CD4-positive, alpha-beta memory T cell (primary cell): ENCODE measurements around the gene STK24. TPM values are rescaled to one million over a fixed set of nuclear protein-coding genes. Genes with fewer than 3 reads are reported as not detected.

Source experiments
- CTCF ChIA-PET: fragments of 350-600 bp; sonication (Branson Sonifier 250); formaldehyde crosslinking; loops from one replicate; lab custom pipeline; 2021; ENCODE audit warnings: inconsistent platforms; ENCODE audit not compliant: partially characterized antibody; lab: Charles Lee
- POLR2A ChIA-PET: fragments of 350-600 bp; sonication (Branson Sonifier 250); formaldehyde crosslinking; loops from one replicate; lab custom pipeline; 2021; ENCODE audit not compliant: partially characterized antibody; lab: Charles Lee
- DNase-seq, 5 donors: peaks; one replicate each; pipeline versions ENCODE4 v3.0.0 to v3.0.0-alpha.2; 2020 to 2022; ENCODE audit warnings: mixed read lengths in 1 of 5
- H3K27ac ChIP-seq: one replicate; pipeline ENCODE4 v1.7.0; 2013; ENCODE audit warnings: low read depth, low read length
- H3K27me3 ChIP-seq: 2 replicates; pipeline ENCODE4 v1.7.0; 2013; ENCODE audit warnings: mild to moderate bottlenecking, low read length, moderate library complexity; ENCODE audit not compliant: insufficient read depth
- H3K36me3 ChIP-seq: 2 replicates; pipeline ENCODE4 v1.7.0; 2013; ENCODE audit warnings: mild to moderate bottlenecking, low read length, moderate library complexity; ENCODE audit not compliant: insufficient read depth
- H3K4me1 ChIP-seq: 2 replicates; pipeline ENCODE4 v1.7.0; 2013; ENCODE audit warnings: mild to moderate bottlenecking, low read length, moderate library complexity; ENCODE audit not compliant: insufficient read depth
- H3K4me3 ChIP-seq, 2 donors: one replicate each; pipeline ENCODE4 v1.7.0; 2013; ENCODE audit warnings: low read length in 2 of 2, mild to moderate bottlenecking in 1 of 2
- H3K9me3 ChIP-seq, 2 donors: one replicate each; pipeline ENCODE4 v1.7.0; 2013; ENCODE audit warnings: low read length in 2 of 2, control low read depth in 1 of 2; ENCODE audit not compliant: control insufficient read depth in 1 of 2
- H3K27ac Mint-ChIP-seq, 7 donors: one replicate each; pipeline ENCODE4 v1.8.0; 2020 to 2021; ENCODE audit warnings: mixed read lengths in 7 of 7, mild to moderate bottlenecking in 6 of 7, inconsistent platforms in 3 of 7, moderate library complexity in 3 of 7
- H3K27me3 Mint-ChIP-seq, 2 donors: one replicate each; pipeline ENCODE4 v1.8.0; 2020 to 2021; ENCODE audit warnings: mixed read lengths in 2 of 2
- H3K36me3 Mint-ChIP-seq, 2 donors: one replicate each; pipeline ENCODE4 v1.8.0; 2020 to 2021; ENCODE audit warnings: mixed read lengths in 2 of 2, inconsistent platforms in 1 of 2, mild to moderate bottlenecking in 1 of 2
- H3K4me1 Mint-ChIP-seq, 4 donors: one replicate each; pipeline ENCODE4 v1.8.0; 2020 to 2021; ENCODE audit warnings: mixed read lengths in 4 of 4, mild to moderate bottlenecking in 1 of 4
- H3K4me3 Mint-ChIP-seq, 8 donors: one replicate each; pipeline ENCODE4 v1.8.0; 2020 to 2021; ENCODE audit warnings: mixed read lengths in 8 of 8, mild to moderate bottlenecking in 7 of 8, moderate library complexity in 6 of 8, inconsistent platforms in 3 of 8
- H3K9me3 Mint-ChIP-seq, 8 donors: one replicate each; pipeline ENCODE4 v1.8.0; 2020 to 2021; ENCODE audit warnings: mixed read lengths in 8 of 8, mild to moderate bottlenecking in 5 of 8, inconsistent platforms in 3 of 8, moderate library complexity in 1 of 8
- intact Hi-C: fragments of 100-400 bp; cut with micrococcal nuclease; formaldehyde crosslinking; loops from one replicate; pipeline ENCODE4 v1.15.1; 2023
- polyA plus RNA-seq, 2 donors: library from polyadenylated mRNA; unstranded; fragments of 300-500 nt; fragmentation: Illumina TruSeq; gene quantifications; one replicate each; pipeline ENCODE4 v1.2.3, GENCODE V29; 2021
- total RNA-seq, 2 experiments: library from RNA; stranded (reverse); gene quantifications; one replicate each; pipeline ENCODE4 v1.2.3, GENCODE V29; 2021

STK24 gene
- total and polyA plus RNA-seq, 4 experiments from 2014 or later = 24.2 to 147 (median 118) TPM

DNA sequence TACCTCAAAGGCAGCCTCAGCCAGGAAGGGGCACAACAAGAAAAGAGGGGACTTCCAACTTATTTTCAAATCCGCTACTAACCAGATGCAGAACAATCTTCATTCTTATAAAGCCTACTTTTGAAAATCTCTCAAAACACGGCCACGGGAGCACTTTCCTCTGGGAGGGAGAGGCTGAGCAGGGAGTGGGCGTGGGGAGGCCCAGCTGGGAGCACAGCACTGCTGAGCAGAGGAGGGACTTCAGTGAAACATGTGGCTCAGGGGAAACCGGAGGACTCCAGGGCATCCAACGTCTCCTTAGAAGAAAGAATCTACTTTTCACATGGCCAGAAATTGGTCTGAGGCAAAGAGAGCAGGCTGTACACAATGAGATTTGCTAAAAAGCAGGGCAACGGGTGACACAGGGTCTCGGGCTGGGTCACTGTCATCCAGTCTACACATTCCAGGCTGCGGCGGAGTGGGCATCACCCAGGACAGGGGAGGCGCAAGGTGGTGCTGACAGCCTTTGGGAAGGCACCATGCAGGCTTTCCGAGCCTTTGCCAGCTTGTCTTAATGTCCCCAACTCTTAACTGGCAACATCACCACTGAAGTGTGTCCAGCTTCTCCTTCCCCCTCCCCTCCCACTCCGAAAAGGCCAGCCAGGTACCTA is 117.1 kb downstream of the STK24 start:
- POLR2A ChIA-PET = no interaction called here
- Mint-ChIP-seq H3K36me3 (peaks cover 47 to 78% of the 10 kb centered on the region in 2 donors), H3K9me3 (no peaks in the 10 kb centered on the region), H3K4me1 (peaks cover 3 to 17% (median 10%) of the 10 kb centered on the region in 4 donors), H3K27ac (peak overlapping the region in 4 of 7 donors; percentile 42 to 68 (median 60)), H3K4me3 (peak overlapping the region in 1 of 8 donors; percentile 15), H3K27me3 (no peaks in the 10 kb centered on the region)
- no peak overlapping the region for H3K27ac ChIP-seq
- intact Hi-C loops = no loop called here
- CTCF ChIA-PET = interaction anchor here (0.6 kb wide), 1 partner anchor 611 kb away, joined by 3 read pairs; no protein-coding TSS in a partner anchor
- H3K4me3 ChIP-seq = no peak overlapping the region
- H3K27me3 ChIP-seq = no peaks in the 10 kb centered on the region
- no peaks in the 10 kb centered on the region for H3K9me3 ChIP-seq
- peaks cover 80% of the 10 kb centered on the region for H3K36me3 ChIP-seq
- H3K4me1 ChIP-seq = no peaks in the 10 kb centered on the region
- no peak for DNase-seq

DNA sequence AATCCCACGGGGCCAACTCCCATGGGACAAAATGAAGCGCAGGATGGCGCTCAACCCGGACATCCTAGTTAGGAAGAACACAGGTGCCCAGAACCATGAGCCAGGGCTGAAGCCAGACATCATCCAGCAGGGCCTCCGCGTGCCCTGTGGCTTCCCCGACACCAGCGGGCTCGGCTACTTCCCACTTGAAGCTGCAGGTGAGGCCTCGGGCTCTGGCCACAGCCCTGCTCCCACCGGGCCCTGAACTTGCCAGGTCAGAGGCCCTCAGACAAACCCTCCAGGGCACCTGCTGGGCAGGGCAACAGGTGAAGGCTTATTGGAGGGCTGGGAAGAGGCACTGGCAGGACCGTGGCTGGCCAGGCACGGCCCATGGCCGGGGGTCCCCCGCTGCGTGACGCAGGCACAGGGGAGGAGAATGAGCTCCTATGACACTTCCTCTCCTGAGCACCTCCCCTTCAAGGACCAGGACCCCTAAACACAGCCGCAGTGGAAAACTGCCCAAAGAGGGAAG is 117.7 kb downstream of the STK24 start:
- peaks cover 53 to 84% of the 10 kb centered on the region in 2 donors for H3K36me3 Mint-ChIP-seq
- Histone ChIP-seq H3K27me3 (no peaks in the 10 kb centered on the region), H3K9me3 (no peaks in the 10 kb centered on the region), H3K36me3 (peaks cover 86% of the 10 kb centered on the region), H3K4me3 (no peak overlapping the region), H3K27ac (no peak overlapping the region), H3K4me1 (no peaks in the 10 kb centered on the region)
- CTCF ChIA-PET = interaction anchor here (0.6 kb wide), 1 partner anchor 612 kb away, joined by 3 read pairs; no protein-coding TSS in a partner anchor
- peaks cover 3 to 20% (median 10%) of the 10 kb centered on the region in 4 donors for H3K4me1 Mint-ChIP-seq
- POLR2A ChIA-PET = no interaction called here
- H3K27ac Mint-ChIP-seq = peak overlapping the region in 5 of 7 donors; percentile 30 to 65 (median 42)
- no peaks in the 10 kb centered on the region for H3K27me3 Mint-ChIP-seq
- H3K9me3 Mint-ChIP-seq = no peaks in the 10 kb centered on the region
- H3K4me3 Mint-ChIP-seq = peak overlapping the region in 1 of 8 donors; percentile 15
- intact Hi-C loops = no loop called here
- DNase-seq = no peak

DNA sequence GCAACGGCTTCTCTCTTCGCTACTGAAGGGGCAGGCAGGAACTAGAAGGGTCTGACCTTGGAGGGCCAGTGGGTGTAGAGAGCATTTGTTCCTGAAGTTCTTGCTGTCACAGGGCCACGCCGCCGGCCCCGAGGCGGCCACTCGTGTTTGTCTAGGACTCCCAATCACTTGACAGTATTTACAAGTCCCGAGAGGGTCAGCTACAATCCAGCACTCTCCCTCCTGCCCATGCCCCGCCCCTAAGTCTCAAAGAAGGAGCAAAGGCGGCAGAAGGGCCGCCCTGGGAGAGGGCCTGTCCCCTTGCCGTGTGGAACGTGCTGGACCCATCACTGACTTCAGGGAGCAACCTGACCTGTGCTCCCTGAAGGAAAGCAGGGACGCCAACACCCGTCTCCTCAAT is 118.5 kb downstream of the STK24 start:
- Mint-ChIP-seq H3K9me3 (no peaks in the 10 kb centered on the region), H3K27ac (peak overlapping the region in 3 of 7 donors; percentile 10 to 65 (median 36)), H3K36me3 (peaks cover 54 to 85% of the 10 kb centered on the region in 2 donors), H3K4me1 (peaks cover 3 to 18% (median 9%) of the 10 kb centered on the region in 4 donors), H3K27me3 (no peaks in the 10 kb centered on the region), H3K4me3 (no peak overlapping the region)
- no peak overlapping the region for H3K27ac ChIP-seq
- no peaks in the 10 kb centered on the region for H3K27me3 ChIP-seq
- POLR2A ChIA-PET = no interaction called here
- no peaks in the 10 kb centered on the region for H3K9me3 ChIP-seq
- H3K4me3 ChIP-seq = no peak overlapping the region
- intact Hi-C loops = no loop called here
- no peaks in the 10 kb centered on the region for H3K4me1 ChIP-seq
- CTCF ChIA-PET = interaction anchor here (1.3 to 1.6 kb wide), 2 partner anchors 10 to 195 kb away, joined by 4 to 7 read pairs; no protein-coding TSS in a partner anchor
- peaks cover 86% of the 10 kb centered on the region for H3K36me3 ChIP-seq
- DNase-seq = no peak

DNA sequence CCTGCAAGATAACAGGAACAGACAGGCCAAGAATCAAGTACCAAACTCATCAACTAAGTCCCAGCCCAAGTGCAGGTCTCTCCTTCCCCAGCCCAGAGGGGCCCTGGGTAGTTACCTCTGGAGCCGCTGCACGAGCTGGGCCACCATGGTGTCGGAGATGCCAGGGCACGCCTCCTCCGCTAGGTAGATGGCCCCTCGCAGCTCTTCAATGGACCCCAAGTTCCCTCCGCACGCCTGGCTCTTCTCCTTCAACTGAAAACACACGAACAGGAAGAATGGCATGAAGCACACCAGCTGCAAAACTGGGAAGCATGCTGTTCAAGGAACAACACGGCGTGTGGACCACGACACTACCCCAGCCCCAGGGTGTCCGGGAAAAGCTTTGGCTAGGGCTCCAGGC is 119.9 kb downstream of the STK24 start:
- Mint-ChIP-seq H3K9me3 (no peaks in the 10 kb centered on the region), H3K27me3 (no peaks in the 10 kb centered on the region), H3K27ac (peak overlapping the region in 2 of 7 donors; percentile 66 to 70), H3K4me1 (peaks cover 2 to 5% (median 3%) of the 10 kb centered on the region in 4 donors), H3K4me3 (no peak overlapping the region), H3K36me3 (peaks cover 51 to 84% of the 10 kb centered on the region in 2 donors)
- no peaks in the 10 kb centered on the region for H3K4me1 ChIP-seq
- H3K27ac ChIP-seq = no peak overlapping the region
- no peaks in the 10 kb centered on the region for H3K27me3 ChIP-seq
- no peak for DNase-seq
- no peak overlapping the region for H3K4me3 ChIP-seq
- ChIA-PET POLR2A (interaction anchor here (1.2 kb wide), 1 partner anchor 19 kb away, joined by 3 read pairs; no protein-coding TSS in a partner anchor), CTCF (interaction anchor here (0.7 to 2.0 kb wide), 7 partner anchors 9 to 400 kb away, joined by 3 to 11 read pairs (median 4); no protein-coding TSS in a partner anchor)
- intact Hi-C loops = no loop called here
- peaks cover 84% of the 10 kb centered on the region for H3K36me3 ChIP-seq
- no peaks in the 10 kb centered on the region for H3K9me3 ChIP-seq

DNA sequence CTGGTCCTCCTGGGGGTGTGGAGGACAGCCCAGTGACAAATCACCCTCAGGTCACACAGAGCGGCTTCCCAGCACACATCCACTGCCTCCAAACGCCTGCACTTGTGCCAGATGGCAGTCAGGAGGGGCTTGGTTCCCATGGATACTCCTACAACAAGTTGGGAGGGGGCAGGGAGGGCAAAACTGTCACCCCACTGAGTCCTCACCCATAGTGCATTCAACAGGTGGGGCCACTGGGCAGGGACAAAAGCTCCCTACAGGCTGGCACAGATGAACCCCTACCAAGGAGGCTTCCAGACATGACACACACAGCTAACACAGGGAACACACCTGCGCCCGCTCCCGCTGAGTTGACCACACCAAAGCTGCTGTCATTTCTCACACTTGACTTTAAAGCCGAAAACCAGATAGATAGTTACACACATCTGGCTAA is 120.5 kb downstream of the STK24 start:
- Mint-ChIP-seq H3K36me3 (peaks cover 55 to 86% of the 10 kb centered on the region in 2 donors), H3K27me3 (no peaks in the 10 kb centered on the region), H3K27ac (peak overlapping the region in 3 of 7 donors; percentile 50 to 70 (median 66)), H3K4me3 (no peak overlapping the region), H3K9me3 (no peaks in the 10 kb centered on the region), H3K4me1 (peaks cover 7 to 10% (median 8%) of the 10 kb centered on the region in 4 donors)
- no peaks in the 10 kb centered on the region for H3K9me3 ChIP-seq
- ChIA-PET CTCF (interaction anchor here (1.1 to 2.6 kb wide), 5 partner anchors 8 to 196 kb away, joined by 4 to 11 read pairs (median 6); no protein-coding TSS in a partner anchor), POLR2A (interaction anchor here (1.2 kb wide), 1 partner anchor 20 kb away, joined by 3 read pairs; no protein-coding TSS in a partner anchor)
- intact Hi-C loops = no loop called here
- H3K27ac ChIP-seq = no peak overlapping the region
- no peak overlapping the region for H3K4me3 ChIP-seq
- DNase-seq = no peak
- peaks cover 84% of the 10 kb centered on the region for H3K36me3 ChIP-seq
- H3K4me1 ChIP-seq = peaks cover 5% of the 10 kb centered on the region
- no peaks in the 10 kb centered on the region for H3K27me3 ChIP-seq

DNA sequence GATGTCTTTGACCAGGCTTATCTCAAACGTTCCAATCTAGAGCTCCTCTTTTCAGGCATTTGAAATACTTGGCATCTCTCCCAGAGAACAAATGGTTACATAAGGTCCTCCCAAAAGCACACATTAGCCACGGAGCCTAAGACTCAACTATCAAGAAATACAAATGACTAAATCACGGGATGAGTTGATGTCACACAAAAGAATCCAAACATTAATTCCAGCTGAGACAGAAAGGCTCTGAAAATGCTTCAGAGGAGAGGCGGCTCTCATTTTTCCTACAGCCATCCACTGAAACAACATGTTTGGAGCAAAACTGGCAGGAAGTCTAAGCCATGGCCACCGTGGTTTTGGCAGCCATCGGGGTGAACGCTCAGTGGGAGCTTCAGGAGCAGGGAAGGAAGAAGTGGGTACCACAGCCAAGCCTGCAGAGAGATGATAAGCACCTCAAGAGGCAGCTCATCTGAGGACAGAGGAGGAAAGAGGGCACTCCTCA is 122.5 kb downstream of the STK24 start:
- no peak for DNase-seq
- CTCF ChIA-PET = interaction anchor here (0.6 to 2.6 kb wide), 4 partner anchors 9 to 198 kb away, joined by 3 to 11 read pairs (median 6); no protein-coding TSS in a partner anchor
- H3K27me3 Mint-ChIP-seq = no peaks in the 10 kb centered on the region
- H3K36me3 Mint-ChIP-seq = peaks cover 45 to 86% of the 10 kb centered on the region in 2 donors
- peak overlapping the region in 6 of 7 donors; percentile 3 to 62 (median 50) for H3K27ac Mint-ChIP-seq
- no peak overlapping the region for H3K27ac ChIP-seq
- no peaks in the 10 kb centered on the region for H3K27me3 ChIP-seq
- POLR2A ChIA-PET = no interaction called here
- H3K4me1 Mint-ChIP-seq = peaks cover 16 to 19% (median 17%) of the 10 kb centered on the region in 4 donors
- intact Hi-C loops = no loop called here
- no peak overlapping the region for H3K4me3 ChIP-seq
- no peaks in the 10 kb centered on the region for H3K9me3 ChIP-seq
- peaks cover 18% of the 10 kb centered on the region for H3K4me1 ChIP-seq
- H3K9me3 Mint-ChIP-seq = no peaks in the 10 kb centered on the region
- H3K36me3 ChIP-seq = peaks cover 67% of the 10 kb centered on the region
- no peak overlapping the region for H3K4me3 Mint-ChIP-seq
